Smooth muscle cell (in vitro differentiated cells): Measurements from ENCODE around the gene NUP62. TPM values are rescaled to one million over a fixed set of nuclear protein-coding genes. Genes with fewer than 3 reads are reported as not detected.

Experiments used
- DNase-seq: peaks from one replicate; lab custom pipeline; 2025; ENCODE audit not compliant: unreplicated experiment; lab: John Stamatoyannopoulos, UW
- H2AFZ ChIP-seq: fragments of 200-600 bp; sonication (generic); 2 replicates; pipeline ENCODE4 v1.6.0; 2016; ENCODE audit warnings: antibody characterized with exemption, low read depth, mild to moderate bottlenecking
- H3F3A ChIP-seq: fragments of 200-600 bp; sonication (generic); 2 replicates; pipeline ENCODE4 v1.6.0; 2017; ENCODE audit warnings: antibody characterized with exemption, low read depth
- H3K27ac ChIP-seq: fragments of 200-600 bp; sonication (generic); 2 replicates; pipeline ENCODE4 v1.5.1; 2016; ENCODE audit warnings: low read depth, mild to moderate bottlenecking
- H3K27me3 ChIP-seq: fragments of 200-600 bp; sonication (generic); 2 replicates; pipeline ENCODE4 v1.6.1; 2016; ENCODE audit warnings: low read depth, mild to moderate bottlenecking
- H3K36me3 ChIP-seq: fragments of 200-600 bp; sonication (generic); 2 replicates; pipeline ENCODE4 v1.5.1; 2016; ENCODE audit warnings: low read depth
- H3K4me1 ChIP-seq: fragments of 200-600 bp; sonication (generic); 2 replicates; pipeline ENCODE4 v1.5.1; 2016; ENCODE audit warnings: low read depth
- H3K4me2 ChIP-seq: fragments of 200-600 bp; sonication (generic); 2 replicates; pipeline ENCODE4 v1.6.0; 2016; ENCODE audit warnings: mild to moderate bottlenecking
- H3K4me3 ChIP-seq: fragments of 200-600 bp; sonication (generic); 2 replicates; pipeline ENCODE4 v1.5.1; 2016; ENCODE audit warnings: mild to moderate bottlenecking
- H3K79me2 ChIP-seq: fragments of 200-600 bp; sonication (generic); 2 replicates; pipeline ENCODE4 v1.6.0; 2016; ENCODE audit warnings: low read depth, mild to moderate bottlenecking
- H3K9ac ChIP-seq: fragments of 200-600 bp; sonication (generic); 2 replicates; pipeline ENCODE4 v1.6.0; 2016; ENCODE audit warnings: low read depth
- H3K9me3 ChIP-seq: fragments of 200-600 bp; sonication (generic); replicated peaks from 2 replicates; pipeline ENCODE4 v1.5.1; 2016; ENCODE audit warnings: low read depth
- H4K20me1 ChIP-seq: fragments of 200-600 bp; sonication (generic); 2 replicates; pipeline ENCODE4 v1.6.0; 2016; ENCODE audit warnings: low read depth
- WGBS: methylation state at CpG from one replicate; pipeline ENCODE4 v1.1.7; 2016; ENCODE audit warnings: low lambda C conversion rate; 5-methylcytosine and 5-hydroxymethylcytosine counted together
- polyA plus RNA-seq: library from polyadenylated mRNA; unstranded; fragments of >200 nt; fragmentation: Nextera tagmentation; extraction: Ambion mirVana; gene quantifications from 2 replicates; pipeline ENCODE4 v1.2.1, GENCODE V29; 2016
- total RNA-seq: library from RNA; depleted of rRNA; stranded (reverse); fragments of >200 nt; gene quantifications from 2 replicates; pipeline ENCODE4 v1.2.3, GENCODE V29; 2014
- TF ChIP-seq, protein P1 (sequence below): fragments of 200-600 bp; sonication (generic); IDR thresholded peaks from 2 replicates; pipeline ENCODE4 v1.5.1; 2017; ENCODE audit warnings: borderline replicate concordance, mild to moderate bottlenecking, antibody characterized with exemption; ENCODE audit not compliant: insufficient read depth, poor library complexity, severe bottlenecking

The NUP62 gene
- total and polyA plus RNA-seq, 2 experiments from 2014 or later = 24.2 to 29.5 TPM

DNA sequence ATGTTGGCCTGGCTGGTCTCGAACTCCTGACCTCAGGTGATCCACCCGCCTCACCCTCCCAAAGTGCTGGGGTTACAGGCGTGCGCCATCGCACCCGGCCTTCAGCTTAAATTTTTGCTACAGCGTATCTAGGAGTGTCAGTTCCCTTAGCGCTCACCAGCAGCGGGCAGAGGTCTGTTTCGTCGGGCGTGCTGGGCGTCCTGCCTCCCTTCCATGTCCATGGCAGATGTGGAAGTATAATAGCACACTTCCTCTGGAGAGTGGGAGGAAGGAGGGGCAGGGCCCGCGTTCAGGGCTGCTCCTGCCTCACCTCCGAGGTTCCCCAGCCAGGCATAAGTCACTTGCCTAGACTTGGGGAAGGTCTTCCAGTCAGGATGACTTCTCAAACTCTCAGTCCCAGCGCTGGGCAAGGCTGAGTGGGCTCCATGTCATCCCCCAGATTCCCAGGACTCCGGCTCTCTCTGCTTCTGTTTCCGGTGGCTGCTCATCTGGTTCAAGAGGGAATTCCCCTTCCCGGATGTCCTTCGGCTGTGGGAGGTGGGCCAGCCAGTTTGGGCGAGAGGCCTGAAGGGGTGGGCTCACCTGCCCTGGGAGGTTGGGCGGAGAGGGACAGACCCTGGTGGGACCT lies 42.2 kb downstream of the NUP62 start:
- peaks cover 5% of the 10 kb centered on the region for H3K36me3 ChIP-seq
- TF ChIP-seq, protein P1, sequence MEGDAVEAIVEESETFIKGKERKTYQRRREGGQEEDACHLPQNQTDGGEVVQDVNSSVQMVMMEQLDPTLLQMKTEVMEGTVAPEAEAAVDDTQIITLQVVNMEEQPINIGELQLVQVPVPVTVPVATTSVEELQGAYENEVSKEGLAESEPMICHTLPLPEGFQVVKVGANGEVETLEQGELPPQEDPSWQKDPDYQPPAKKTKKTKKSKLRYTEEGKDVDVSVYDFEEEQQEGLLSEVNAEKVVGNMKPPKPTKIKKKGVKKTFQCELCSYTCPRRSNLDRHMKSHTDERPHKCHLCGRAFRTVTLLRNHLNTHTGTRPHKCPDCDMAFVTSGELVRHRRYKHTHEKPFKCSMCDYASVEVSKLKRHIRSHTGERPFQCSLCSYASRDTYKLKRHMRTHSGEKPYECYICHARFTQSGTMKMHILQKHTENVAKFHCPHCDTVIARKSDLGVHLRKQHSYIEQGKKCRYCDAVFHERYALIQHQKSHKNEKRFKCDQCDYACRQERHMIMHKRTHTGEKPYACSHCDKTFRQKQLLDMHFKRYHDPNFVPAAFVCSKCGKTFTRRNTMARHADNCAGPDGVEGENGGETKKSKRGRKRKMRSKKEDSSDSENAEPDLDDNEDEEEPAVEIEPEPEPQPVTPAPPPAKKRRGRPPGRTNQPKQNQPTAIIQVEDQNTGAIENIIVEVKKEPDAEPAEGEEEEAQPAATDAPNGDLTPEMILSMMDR = no peak
- no peaks in the 10 kb centered on the region for H3K79me2 ChIP-seq
- no peak overlapping the region for H3K27ac ChIP-seq
- H2AFZ ChIP-seq = no peak overlapping the region
- 95% methylated on average over 23 of the region's 23 CpGs for WGBS
- no peaks in the 10 kb centered on the region for H3K9me3 ChIP-seq
- no peak overlapping the region for H3K4me2 ChIP-seq
- no peaks in the 10 kb centered on the region for H3K27me3 ChIP-seq
- H3K9ac ChIP-seq = no peak overlapping the region
- no peaks in the 10 kb centered on the region for H4K20me1 ChIP-seq
- DNase-seq = no peak
- H3F3A ChIP-seq = no peaks in the 10 kb centered on the region
- H3K4me1 ChIP-seq = no peaks in the 10 kb centered on the region
- H3K4me3 ChIP-seq = no peak overlapping the region

DNA sequence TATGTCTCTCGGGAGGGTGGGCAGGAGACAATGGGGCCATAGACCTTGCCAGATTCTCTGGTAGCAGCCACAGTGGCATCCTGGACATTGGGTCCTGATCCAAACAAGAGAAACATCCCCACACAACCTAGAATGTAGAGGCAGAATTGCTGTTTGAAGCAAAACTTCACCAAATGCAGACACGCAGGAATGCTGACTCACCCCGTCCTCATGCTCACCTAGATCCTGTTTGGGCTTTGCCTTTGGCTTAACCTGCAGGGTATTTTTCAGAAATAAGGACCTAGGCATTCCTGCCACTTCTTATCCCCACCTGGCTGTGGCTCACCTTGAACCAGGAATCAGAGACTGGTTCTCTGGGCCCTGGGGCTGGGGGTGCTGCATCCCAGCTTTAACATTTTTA lies 44.5 kb downstream of the NUP62 start:
- no peak overlapping the region for H3K9ac ChIP-seq
- no peak overlapping the region for H2AFZ ChIP-seq
- H3K4me2 ChIP-seq = no peak overlapping the region
- H3K27me3 ChIP-seq = no peaks in the 10 kb centered on the region
- H3F3A ChIP-seq = no peaks in the 10 kb centered on the region
- peaks cover 5% of the 10 kb centered on the region for H3K36me3 ChIP-seq
- no peaks in the 10 kb centered on the region for H3K9me3 ChIP-seq
- H3K4me3 ChIP-seq = no peak overlapping the region
- no peaks in the 10 kb centered on the region for H3K4me1 ChIP-seq
- DNase-seq = no peak
- TF ChIP-seq, protein P1 = no peak
- H3K27ac ChIP-seq = no peak overlapping the region
- no peaks in the 10 kb centered on the region for H3K79me2 ChIP-seq
- H4K20me1 ChIP-seq = no peaks in the 10 kb centered on the region
- WGBS = 90% methylated on average over 3 of the region's 3 CpGs

DNA sequence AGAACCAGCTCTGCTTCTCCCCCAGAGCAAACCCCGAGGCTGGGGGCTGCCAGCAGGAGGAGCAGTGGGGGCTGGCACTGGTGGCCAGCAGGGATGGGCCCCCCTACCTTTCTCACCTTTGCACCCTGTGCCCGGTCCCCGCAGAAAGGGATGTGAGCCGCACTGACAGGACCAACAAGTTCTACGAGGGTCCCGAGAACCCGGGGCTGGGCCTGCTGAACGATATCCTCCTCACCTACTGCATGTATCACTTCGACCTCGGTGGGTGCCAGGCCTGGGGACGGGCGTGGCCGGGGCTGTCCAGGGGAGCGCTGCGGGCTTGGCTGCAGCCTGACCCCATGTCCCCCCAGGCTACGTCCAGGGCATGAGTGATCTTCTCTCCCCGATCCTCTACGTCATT lies 45.2 kb downstream of the NUP62 start:
- H3F3A ChIP-seq = no peaks in the 10 kb centered on the region
- no peaks in the 10 kb centered on the region for H3K27me3 ChIP-seq
- 98% methylated on average over 18 of the region's 18 CpGs for WGBS

More for the DNA sequence above, 45.2 kb downstream of the NUP62 start:
- H4K20me1 ChIP-seq = no peaks in the 10 kb centered on the region
- H3K9ac ChIP-seq = no peak overlapping the region
- H3K4me3 ChIP-seq = no peak overlapping the region
- H3K9me3 ChIP-seq = no peaks in the 10 kb centered on the region
- H3K4me1 ChIP-seq = no peaks in the 10 kb centered on the region
- H3K36me3 ChIP-seq = peaks cover 5% of the 10 kb centered on the region
- H3K27ac ChIP-seq = no peak overlapping the region
- TF ChIP-seq, protein P1 = no peak
- H3K79me2 ChIP-seq = no peaks in the 10 kb centered on the region
- H2AFZ ChIP-seq = no peak overlapping the region
- DNase-seq = no peak
- H3K4me2 ChIP-seq = no peak overlapping the region
